ENCODE data around the gene ZBTB2. TPM values are rescaled to one million over a fixed set of nuclear protein-coding genes. Genes with fewer than 3 reads are reported as not detected.

ZBTB2 gene, protein sequence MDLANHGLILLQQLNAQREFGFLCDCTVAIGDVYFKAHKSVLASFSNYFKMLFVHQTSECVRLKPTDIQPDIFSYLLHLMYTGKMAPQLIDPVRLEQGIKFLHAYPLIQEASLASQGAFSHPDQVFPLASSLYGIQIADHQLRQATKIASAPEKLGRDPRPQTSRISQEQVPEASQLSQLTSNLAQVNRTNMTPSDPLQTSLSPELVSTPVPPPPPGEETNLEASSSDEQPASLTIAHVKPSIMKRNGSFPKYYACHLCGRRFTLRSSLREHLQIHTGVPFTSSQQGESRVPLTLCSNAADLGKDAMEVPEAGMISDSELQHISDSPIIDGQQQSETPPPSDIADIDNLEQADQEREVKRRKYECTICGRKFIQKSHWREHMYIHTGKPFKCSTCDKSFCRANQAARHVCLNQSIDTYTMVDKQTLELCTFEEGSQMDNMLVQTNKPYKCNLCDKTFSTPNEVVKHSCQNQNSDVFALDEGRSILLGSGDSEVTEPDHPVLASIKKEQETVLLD
- 8.8 and 8.9 TPM in 2 replicates for total RNA-seq

DNA sequence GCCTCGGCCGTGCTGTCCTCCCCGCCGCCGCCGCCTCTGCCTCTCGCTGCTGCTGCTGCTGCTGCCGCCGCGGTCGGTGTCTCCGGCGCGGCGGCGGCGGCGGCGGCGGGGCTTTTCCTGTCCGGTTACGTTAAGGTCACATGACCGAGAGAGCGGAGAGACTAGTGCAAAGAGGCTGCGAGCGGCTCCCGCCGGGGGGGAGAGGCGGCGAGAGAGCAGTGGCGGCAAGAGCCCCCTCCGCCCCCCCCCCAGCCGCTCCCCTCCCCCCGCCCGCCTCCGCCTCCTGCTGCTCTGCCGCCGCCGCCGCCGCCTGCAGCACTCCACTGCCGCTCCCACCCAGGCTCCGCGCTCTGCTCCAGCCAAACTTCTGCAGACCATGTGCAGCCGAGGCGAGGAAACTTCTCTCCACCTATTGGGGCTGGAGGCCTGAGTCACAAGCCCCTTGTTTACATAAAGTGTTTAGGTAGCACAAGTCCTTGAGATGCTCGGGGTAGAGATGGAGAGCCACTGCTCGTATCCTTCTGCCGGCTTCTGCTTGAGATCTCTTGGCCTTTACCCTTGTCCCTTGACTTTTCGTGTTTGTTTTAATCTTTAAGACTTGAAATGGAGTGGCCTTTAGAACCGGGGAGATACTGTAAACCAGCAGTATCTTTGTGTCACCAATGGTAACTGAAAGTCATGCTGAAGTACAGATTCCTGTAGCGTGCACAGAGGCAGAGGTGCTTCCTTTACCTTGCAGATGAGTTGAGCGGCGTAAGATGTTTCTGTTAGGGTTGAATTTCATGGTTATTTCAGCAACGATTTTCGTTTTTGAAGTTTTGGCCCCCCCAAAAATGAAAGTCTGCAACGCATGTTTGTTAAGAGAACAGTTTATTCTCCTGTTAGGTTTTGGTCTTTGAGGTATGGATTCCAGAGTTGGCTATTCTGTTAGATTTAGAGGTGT lies at the start of gene ZBTB2:
Gene ZBTB2, minus strand, starts transcription at position 89 of the 943 bp plus-strand sequence. CDS start 17,922 bp downstream, outside the sequence.

Small RNAs within 50 kb of the gene (small RNA-seq; reads per million reads assigned to genes)
- gene RF00019, result not detected

Other genes with a start within 250 kb of the ZBTB2 start
- 249 and 296 TPM in 2 replicates for gene AKAP12, start 151.6 kb downstream of the ZBTB2 start, total RNA-seq
- gene RMND1, start 60.6 kb upstream of the ZBTB2 start, total RNA-seq, result 29.8 and 35.3 TPM in 2 replicates
- under 0.01 and 0.57 TPM in 2 replicates for gene CCDC170, start 102.5 kb upstream of the ZBTB2 start, total RNA-seq